ENCODE data around the gene TOLLIP.

The TOLLIP gene

GRCh38 chr11:1307998-1308742, 1.3 kb downstream of the TOLLIP start:
- Mint-ChIP-seq H3K9me3 (peaks cover 9% of the 10 kb centered on the region), H3K4me3 (peak overlapping the region; percentile 88), H3K27ac (peak overlapping the region; percentile 85), H3K27me3 (no peaks in the 10 kb centered on the region), H3K4me1 (peaks cover 63% of the 10 kb centered on the region), H3K36me3 (peaks cover 25% of the 10 kb centered on the region)
- ATAC-seq, result no peak

GRCh38 chr11:1307163-1307870, 2.1 kb downstream of the TOLLIP start:
- Mint-ChIP-seq H3K27me3 (no peaks in the 10 kb centered on the region), H3K27ac (peak overlapping the region; percentile 85), H3K9me3 (peaks cover 7% of the 10 kb centered on the region), H3K4me3 (peak overlapping the region; percentile 73), H3K4me1 (peaks cover 68% of the 10 kb centered on the region), H3K36me3 (peaks cover 27% of the 10 kb centered on the region)
- peak; percentile 53 for ATAC-seq

GRCh38 chr11:1306186-1307162, 3.0 kb downstream of the TOLLIP start:
- no peak for ATAC-seq
- Mint-ChIP-seq H3K4me3 (peak overlapping the region; percentile 73), H3K36me3 (peaks cover 27% of the 10 kb centered on the region), H3K27me3 (no peaks in the 10 kb centered on the region), H3K4me1 (peaks cover 66% of the 10 kb centered on the region), H3K9me3 (peaks cover 3% of the 10 kb centered on the region), H3K27ac (peak overlapping the region; percentile 85)

GRCh38 chr11:1305501-1306056, 3.9 kb downstream of the TOLLIP start:
- Mint-ChIP-seq H3K9me3 (no peaks in the 10 kb centered on the region), H3K4me1 (peaks cover 59% of the 10 kb centered on the region), H3K4me3 (no peak overlapping the region), H3K27me3 (no peaks in the 10 kb centered on the region), H3K27ac (peak overlapping the region; percentile 85), H3K36me3 (peaks cover 27% of the 10 kb centered on the region)
- no peak for ATAC-seq

- Mint-ChIP-seq H3K9me3 (no peaks in the 10 kb centered on the region), H3K27me3 (no peaks in the 10 kb centered on the region), H3K36me3 (peaks cover 27% of the 10 kb centered on the region), H3K4me3 (no peak overlapping the region), H3K27ac (no peak overlapping the region), H3K4me1 (peaks cover 55% of the 10 kb centered on the region)
- no peak for ATAC-seq
Observed at GRCh38 chr11:1305063-1305495, 4.4 kb downstream of the TOLLIP start.

GRCh38 chr11:1304380-1304779, 5.1 kb downstream of the TOLLIP start:
- H3K9me3 Mint-ChIP-seq, result no peaks in the 10 kb centered on the region
- no peak for ATAC-seq
- no peak overlapping the region for H3K4me3 Mint-ChIP-seq
- peaks cover 55% of the 10 kb centered on the region for H3K4me1 Mint-ChIP-seq
- no peaks in the 10 kb centered on the region for H3K27me3 Mint-ChIP-seq
- H3K27ac Mint-ChIP-seq, result no peak overlapping the region
- H3K36me3 Mint-ChIP-seq, result peaks cover 27% of the 10 kb centered on the region

GRCh38 chr11:1303973-1304372, 5.5 kb downstream of the TOLLIP start:
- Mint-ChIP-seq H3K27ac (peak overlapping the region; percentile 49), H3K4me3 (no peak overlapping the region), H3K27me3 (no peaks in the 10 kb centered on the region), H3K4me1 (peaks cover 56% of the 10 kb centered on the region), H3K36me3 (peaks cover 29% of the 10 kb centered on the region), H3K9me3 (no peaks in the 10 kb centered on the region)
- ATAC-seq, result no peak

GRCh38 chr11:1303126-1303821, 6.2 kb downstream of the TOLLIP start:
- Mint-ChIP-seq H3K27me3 (no peaks in the 10 kb centered on the region), H3K4me3 (no peak overlapping the region), H3K36me3 (peaks cover 33% of the 10 kb centered on the region), H3K4me1 (peaks cover 57% of the 10 kb centered on the region), H3K9me3 (no peaks in the 10 kb centered on the region), H3K27ac (peak overlapping the region; percentile 49)
- ATAC-seq, result no peak

- Mint-ChIP-seq H3K27me3 (no peaks in the 10 kb centered on the region), H3K27ac (no peak overlapping the region), H3K36me3 (peaks cover 33% of the 10 kb centered on the region), H3K4me3 (no peak overlapping the region), H3K4me1 (peaks cover 50% of the 10 kb centered on the region), H3K9me3 (no peaks in the 10 kb centered on the region)
- ATAC-seq, result no peak
Observed at GRCh38 chr11:1302461-1303125, 6.8 kb downstream of the TOLLIP start.

- Mint-ChIP-seq H3K36me3 (peaks cover 33% of the 10 kb centered on the region), H3K9me3 (no peaks in the 10 kb centered on the region), H3K4me1 (peaks cover 45% of the 10 kb centered on the region), H3K27me3 (no peaks in the 10 kb centered on the region), H3K27ac (no peak overlapping the region), H3K4me3 (no peak overlapping the region)
- ATAC-seq, result no peak
Observed at GRCh38 chr11:1302041-1302460, 7.4 kb downstream of the TOLLIP start.

GRCh38 chr11:1301220-1302000, 8.0 kb downstream of the TOLLIP start:
- Mint-ChIP-seq H3K36me3 (peaks cover 29% of the 10 kb centered on the region), H3K9me3 (no peaks in the 10 kb centered on the region), H3K27me3 (no peaks in the 10 kb centered on the region), H3K4me3 (no peak overlapping the region), H3K27ac (no peak overlapping the region), H3K4me1 (peaks cover 39% of the 10 kb centered on the region)
- no peak for ATAC-seq

GRCh38 chr11:1300569-1301187, 8.8 kb downstream of the TOLLIP start:
- Mint-ChIP-seq H3K36me3 (peaks cover 28% of the 10 kb centered on the region), H3K4me3 (no peak overlapping the region), H3K27ac (no peak overlapping the region), H3K4me1 (peaks cover 37% of the 10 kb centered on the region), H3K9me3 (no peaks in the 10 kb centered on the region), H3K27me3 (no peaks in the 10 kb centered on the region)
- no peak for ATAC-seq

- ATAC-seq, result no peak
- no peak overlapping the region for H3K27ac Mint-ChIP-seq
- H3K4me3 Mint-ChIP-seq, result no peak overlapping the region
- H3K4me1 Mint-ChIP-seq, result peaks cover 32% of the 10 kb centered on the region
- no peaks in the 10 kb centered on the region for H3K9me3 Mint-ChIP-seq
- no peaks in the 10 kb centered on the region for H3K27me3 Mint-ChIP-seq
- peaks cover 22% of the 10 kb centered on the region for H3K36me3 Mint-ChIP-seq
Observed at GRCh38 chr11:1300121-1300520, 9.3 kb downstream of the TOLLIP start.

Data from stimulated activated memory B cell treated with anti-CD40 and anti-IgM and Interleukin-4, amounts not matched to agents 10 μg/mL and 1 μg/mL and 100 μg/mL, for 72 hours (primary cell).